Hepatocyte (in vitro differentiated cells): Measurements from ENCODE around the gene ATF7. TPM values are rescaled to one million over a fixed set of nuclear protein-coding genes. Genes with fewer than 3 reads are reported as not detected.

Source experiments
- DNase-seq: peaks from one replicate; pipeline ENCODE4 v3.0.0-alpha.2; 2016; ENCODE audit warnings: low spot score
- H2AFZ ChIP-seq: fragments of 200-600 bp; sonication (generic); 2 replicates; pipeline ENCODE4 v1.6.0; 2016; ENCODE audit warnings: antibody characterized with exemption, mild to moderate bottlenecking
- H3K27ac ChIP-seq: fragments of 200-600 bp; sonication (generic); 2 replicates; pipeline ENCODE4 v1.5.1; 2016; ENCODE audit warnings: mild to moderate bottlenecking
- H3K27me3 ChIP-seq: fragments of 200-600 bp; sonication (generic); 2 replicates; pipeline ENCODE4 v1.6.1; 2016
- H3K36me3 ChIP-seq: fragments of 200-600 bp; sonication (generic); replicated peaks from 2 replicates; pipeline ENCODE4 v1.5.1; 2016; ENCODE audit warnings: low read depth; ENCODE audit not compliant: insufficient read depth
- H3K4me1 ChIP-seq: fragments of 200-600 bp; sonication (generic); 2 replicates; pipeline ENCODE4 v1.5.1; 2016; ENCODE audit warnings: mild to moderate bottlenecking, moderate library complexity; ENCODE audit not compliant: insufficient read depth
- H3K4me2 ChIP-seq: fragments of 200-600 bp; sonication (generic); 2 replicates; pipeline ENCODE4 v1.6.0; 2016
- H3K4me3 ChIP-seq: fragments of 200-600 bp; sonication (generic); 2 replicates; pipeline ENCODE4 v1.5.1; 2016; ENCODE audit warnings: mild to moderate bottlenecking
- H3K79me2 ChIP-seq: fragments of 200-600 bp; sonication (generic); 2 replicates; pipeline ENCODE4 v1.6.0; 2017; ENCODE audit warnings: mild to moderate bottlenecking
- H3K9me2 ChIP-seq: fragments of 200-600 bp; sonication (generic); replicated peaks from 2 replicates; pipeline ENCODE4 v1.6.0; 2017; ENCODE audit warnings: mild to moderate bottlenecking; ENCODE audit not compliant: insufficient read depth
- H3K9me3 ChIP-seq: fragments of 200-600 bp; sonication (generic); 2 replicates; pipeline ENCODE4 v1.5.1; 2016; ENCODE audit warnings: low read depth, mild to moderate bottlenecking
- H4K20me1 ChIP-seq: fragments of 200-600 bp; sonication (generic); 2 replicates; pipeline ENCODE4 v1.6.0; 2016; ENCODE audit warnings: mild to moderate bottlenecking; ENCODE audit not compliant: insufficient read depth, poor library complexity, severe bottlenecking
- CTCF ChIP-seq: fragments of 200-600 bp; sonication (generic); IDR thresholded peaks from 2 replicates; pipeline ENCODE4 v1.5.1; 2016; ENCODE audit warnings: antibody characterized with exemption, mild to moderate bottlenecking; ENCODE audit not compliant: poor library complexity
- EZH2 ChIP-seq: fragments of 200-600 bp; sonication (generic); IDR thresholded peaks from 2 replicates; pipeline ENCODE4 v1.6.1; 2016; ENCODE audit warnings: antibody characterized with exemption, mild to moderate bottlenecking, borderline replicate concordance
- EZH2phosphoT487 ChIP-seq: fragments of 200-600 bp; sonication (generic); IDR thresholded peaks from one replicate; pipeline ENCODE4 v1.6.1; 2018; ENCODE audit warnings: antibody characterized with exemption, mild to moderate bottlenecking, low read depth, moderate library complexity; ENCODE audit not compliant: unreplicated experiment, severe bottlenecking
- WGBS: methylation state at CpG from one replicate; pipeline ENCODE4 v1.1.6; 2016; ENCODE audit warnings: low lambda C conversion rate; ENCODE audit errors: missing lambda C conversion rate; 5-methylcytosine and 5-hydroxymethylcytosine counted together
- polyA plus RNA-seq: library from polyadenylated mRNA; unstranded; fragments of >200 nt; fragmentation: Nextera tagmentation; extraction: Ambion mirVana; gene quantifications from 2 replicates; pipeline ENCODE4 v1.2.1, GENCODE V29; 2016
- total RNA-seq: library from RNA; depleted of rRNA; stranded (reverse); fragments of >200 nt; gene quantifications from 2 replicates; pipeline ENCODE4 v1.2.3, GENCODE V29; 2014

Gene ATF7
- total and polyA plus RNA-seq, 2 experiments from 2014 or later: 17.8 to 19.2 TPM

GRCh38 chr12:53543539-53543938, 82.6 kb downstream of the ATF7 start:
- peak; percentile 78 for DNase-seq

GRCh38 chr12:53539526-53539925, 86.7 kb downstream of the ATF7 start:
- no peak for DNase-seq
- Histone ChIP-seq H3K4me2 (no peak overlapping the region), H3K9me3 (no peaks in the 10 kb centered on the region), H4K20me1 (no peaks in the 10 kb centered on the region), H3K4me1 (peaks cover 12% of the 10 kb centered on the region), H3K79me2 (no peaks in the 10 kb centered on the region), H3K27me3 (no peaks in the 10 kb centered on the region), H3K27ac (no peak overlapping the region), H2AFZ (no peak overlapping the region), H3K4me3 (no peak overlapping the region), H3K36me3 (peaks cover 13% of the 10 kb centered on the region), H3K9me2 (no peaks in the 10 kb centered on the region)
- whole genome bisulfite sequencing: 97% methylated on average over 3 of the region's 3 CpGs
- no peak for TF ChIP-seq EZH2
- TF ChIP-seq EZH2phosphoT487: no peak
- TF ChIP-seq CTCF: no peak

More at GRCh38 chr12:53543539-53543938, 82.6 kb downstream of the ATF7 start:
- H4K20me1 ChIP-seq: no peaks in the 10 kb centered on the region
- H3K36me3 ChIP-seq: no peaks in the 10 kb centered on the region
- H3K9me2 ChIP-seq: no peaks in the 10 kb centered on the region
- no peak overlapping the region for H3K4me3 ChIP-seq
- TF ChIP-seq CTCF (peak; percentile 87), EZH2phosphoT487 (no peak), EZH2 (no peak)
- H3K27ac ChIP-seq: peak overlapping the region; percentile 38
- no peaks in the 10 kb centered on the region for H3K9me3 ChIP-seq
- H3K4me2 ChIP-seq: no peak overlapping the region
- H2AFZ ChIP-seq: no peak overlapping the region
- H3K27me3 ChIP-seq: no peaks in the 10 kb centered on the region
- peaks cover 7% of the 10 kb centered on the region for H3K4me1 ChIP-seq
- WGBS: 45% methylated on average over 5 of the region's 5 CpGs
- H3K79me2 ChIP-seq: no peaks in the 10 kb centered on the region

- peaks cover 14% of the 10 kb centered on the region for H3K36me3 ChIP-seq
- no peak overlapping the region for H3K4me2 ChIP-seq
These were observed 87.9 kb downstream of the ATF7 start for GRCh38 chr12:53538209-53538689.

More at GRCh38 chr12:53538209-53538689, 87.9 kb downstream of the ATF7 start:
- Histone ChIP-seq H3K4me3 (no peak overlapping the region), H3K9me3 (no peaks in the 10 kb centered on the region), H4K20me1 (no peaks in the 10 kb centered on the region), H3K9me2 (no peaks in the 10 kb centered on the region), H2AFZ (no peak overlapping the region), H3K4me1 (peaks cover 12% of the 10 kb centered on the region), H3K79me2 (no peaks in the 10 kb centered on the region), H3K27me3 (no peaks in the 10 kb centered on the region), H3K27ac (peak overlapping the region; percentile 47)
- WGBS: 13% methylated on average over 1 of the region's 1 CpG
- TF ChIP-seq EZH2phosphoT487 (no peak), CTCF (no peak), EZH2 (no peak)
- peak; percentile 64 for DNase-seq
